ENCODE measurements around the gene YRDC.

Gene YRDC

DNA sequence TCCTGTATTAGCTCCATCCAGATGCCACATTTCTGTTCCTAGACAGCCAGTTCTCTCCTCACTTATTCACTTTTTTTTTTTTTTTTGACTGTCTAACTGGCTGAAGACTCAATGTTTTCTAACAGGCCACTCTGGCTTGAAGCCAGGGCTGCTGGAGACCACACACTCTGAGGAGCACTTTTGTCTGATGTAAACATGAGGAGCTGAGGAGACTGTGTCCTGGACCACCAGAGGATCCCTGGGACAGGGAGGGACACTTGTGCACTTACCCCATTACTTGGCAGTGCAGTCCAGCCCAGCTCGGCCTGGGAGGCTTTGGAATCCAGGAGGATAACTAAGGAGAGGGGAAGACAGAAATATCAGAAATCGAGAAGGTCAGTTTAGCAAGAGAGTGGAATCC is 45.5 kb downstream of the YRDC start:
- TF ChIP-seq EZH2phosphoT487 (IDR thresholded peaks at IDR 0.05; ENCODE audit: low read depth) (no peak), CTCF (IDR thresholded peaks at IDR 0.05; ENCODE audit: low read depth, low read length) (no peak)
- Histone ChIP-seq H3K27me3 (ENCODE audit: low read depth, low read length) (peaks cover 11% of the 10 kb centered on the region), H3K9ac (ENCODE audit: low read length) (no peak overlapping the region), H3K4me1 (ENCODE audit: low read length) (peaks cover 6% of the 10 kb centered on the region), H4K20me1 (ENCODE audit: insufficient read depth, low read length) (no peaks in the 10 kb centered on the region), H3K4me3 (ENCODE audit: low read length) (no peak overlapping the region), H3K4me2 (ENCODE audit: low read length) (no peak overlapping the region), H3K27ac (ENCODE audit: low read length) (no peak overlapping the region), H3K36me3 (replicated peaks; ENCODE audit: low read depth, low read length) (no peaks in the 10 kb centered on the region), H3K9me3 (ENCODE audit: insufficient read depth, low read length) (no peaks in the 10 kb centered on the region), H2AFZ (ENCODE audit: low read depth, low read length) (no peak overlapping the region), H3K79me2 (ENCODE audit: low read length) (no peaks in the 10 kb centered on the region)

GRCh38 chr1:37761416-37762095 is 46.5 kb downstream of the YRDC start:
- no peaks in the 10 kb centered on the region for H3K79me2 ChIP-seq (ENCODE audit: low read length)

DNA sequence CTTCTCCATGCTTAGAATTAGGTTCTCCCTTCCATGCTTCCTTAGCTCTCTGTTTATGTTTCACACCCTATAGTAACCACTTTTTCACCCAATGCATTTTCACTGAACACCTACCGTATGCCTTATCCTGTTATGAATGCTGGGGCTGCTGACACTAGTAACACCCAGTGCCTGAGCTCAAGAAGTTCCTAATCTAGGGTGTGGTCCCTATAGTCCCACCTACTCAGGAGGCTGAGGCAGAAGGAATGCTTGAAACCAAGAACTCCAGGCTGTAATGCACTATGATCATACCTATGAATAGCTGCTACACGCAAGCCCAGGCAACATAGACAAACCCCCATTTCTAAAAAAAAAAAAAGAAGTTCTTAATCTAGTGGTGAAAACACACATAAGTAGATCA is 48.6 kb downstream of the YRDC start:
- no peak overlapping the region for H3K4me2 ChIP-seq (ENCODE audit: low read length)
- no peak overlapping the region for H3K27ac ChIP-seq (ENCODE audit: low read length)
- H4K20me1 ChIP-seq (ENCODE audit: insufficient read depth, low read length): no peaks in the 10 kb centered on the region
- H3K4me3 ChIP-seq (ENCODE audit: low read length): no peak overlapping the region
- TF ChIP-seq EZH2phosphoT487 (IDR thresholded peaks at IDR 0.05; ENCODE audit: low read depth) (no peak), CTCF (IDR thresholded peaks at IDR 0.05; ENCODE audit: low read depth, low read length) (no peak)
- no peaks in the 10 kb centered on the region for H3K4me1 ChIP-seq (ENCODE audit: low read length)
- no peak overlapping the region for H2AFZ ChIP-seq (ENCODE audit: low read depth, low read length)
- H3K9ac ChIP-seq (ENCODE audit: low read length): no peak overlapping the region
- H3K27me3 ChIP-seq (ENCODE audit: low read depth, low read length): no peaks in the 10 kb centered on the region
- H3K79me2 ChIP-seq (ENCODE audit: low read length): no peaks in the 10 kb centered on the region
- no peaks in the 10 kb centered on the region for H3K9me3 ChIP-seq (ENCODE audit: insufficient read depth, low read length)
- H3K36me3 ChIP-seq (replicated peaks; ENCODE audit: low read depth, low read length): no peaks in the 10 kb centered on the region

More at GRCh38 chr1:37761416-37762095, 46.5 kb downstream of the YRDC start:
- Histone ChIP-seq H3K9me3 (ENCODE audit: insufficient read depth, low read length) (no peaks in the 10 kb centered on the region), H4K20me1 (ENCODE audit: insufficient read depth, low read length) (no peaks in the 10 kb centered on the region), H3K4me1 (ENCODE audit: low read length) (peaks cover 2% of the 10 kb centered on the region), H2AFZ (ENCODE audit: low read depth, low read length) (no peak overlapping the region), H3K36me3 (replicated peaks; ENCODE audit: low read depth, low read length) (no peaks in the 10 kb centered on the region), H3K4me2 (ENCODE audit: low read length) (no peak overlapping the region), H3K9ac (ENCODE audit: low read length) (no peak overlapping the region), H3K27me3 (ENCODE audit: low read depth, low read length) (peaks cover 2% of the 10 kb centered on the region; the same call in 1 of the 2 replicates), H3K27ac (ENCODE audit: low read length) (no peak overlapping the region), H3K4me3 (ENCODE audit: low read length) (no peak overlapping the region)
- TF ChIP-seq CTCF (IDR thresholded peaks at IDR 0.05; ENCODE audit: low read depth, low read length) (no peak), EZH2phosphoT487 (IDR thresholded peaks at IDR 0.05; ENCODE audit: low read depth) (no peak)

GRCh38 chr1:37755951-37756560 is 52.0 kb downstream of the YRDC start:
- H3K36me3 ChIP-seq (replicated peaks; ENCODE audit: low read depth, low read length): no peaks in the 10 kb centered on the region
- H3K4me2 ChIP-seq (ENCODE audit: low read length): no peak overlapping the region
- TF ChIP-seq CTCF (IDR thresholded peaks at IDR 0.05; ENCODE audit: low read depth, low read length) (no peak), EZH2phosphoT487 (IDR thresholded peaks at IDR 0.05; ENCODE audit: low read depth) (no peak)
- no peaks in the 10 kb centered on the region for H3K9me3 ChIP-seq (ENCODE audit: insufficient read depth, low read length)
- H3K9ac ChIP-seq (ENCODE audit: low read length): no peak overlapping the region
- no peak overlapping the region for H3K4me3 ChIP-seq (ENCODE audit: low read length)
- H3K79me2 ChIP-seq (ENCODE audit: low read length): no peaks in the 10 kb centered on the region
- no peak overlapping the region for H3K27ac ChIP-seq (ENCODE audit: low read length)
- H2AFZ ChIP-seq (ENCODE audit: low read depth, low read length): no peak overlapping the region
- no peaks in the 10 kb centered on the region for H4K20me1 ChIP-seq (ENCODE audit: insufficient read depth, low read length)
- H3K27me3 ChIP-seq (ENCODE audit: low read depth, low read length): 0 out of 2 replicates have a peak, but pooled peaks cover 3% of the 10 kb centered on the region
- H3K4me1 ChIP-seq (ENCODE audit: low read length): no peaks in the 10 kb centered on the region

Data from OCI-LY3 (cell line).